GM23338 (cell line): ENCODE measurements around the gene PRUNE2. TPM values are rescaled to one million over a fixed set of nuclear protein-coding genes. Genes with fewer than 3 reads are reported as not detected.

Experiments
- ATAC-seq: fragments of 200-7000 bp; cut with Tn5 transposase; 3 replicates; pipeline ENCODE4 v1.9.1; 2020
- DNase-seq: peaks from one replicate; pipeline ENCODE4 v3.0.0-alpha.2; 2015; ENCODE audit warnings: low spot score
- H2AFZ ChIP-seq: fragments of 200-600 bp; sonication (generic); 2 replicates; pipeline ENCODE4 v1.8.0; 2016; ENCODE audit warnings: antibody characterized with exemption, mild to moderate bottlenecking, moderate library complexity
- H3F3A ChIP-seq: fragments of 200-600 bp; sonication (generic); replicated peaks from 2 replicates; pipeline ENCODE4 v1.8.0; 2017; ENCODE audit warnings: antibody characterized with exemption, mixed run types, low read depth
- H3K27ac ChIP-seq: fragments of 200-600 bp; sonication (generic); 2 replicates; pipeline ENCODE4 v1.6.1; 2016; ENCODE audit warnings: low read depth
- H3K27me3 ChIP-seq: fragments of 200-600 bp; sonication (generic); 2 replicates; pipeline ENCODE4 v1.8.0; 2016; ENCODE audit warnings: mild to moderate bottlenecking, mixed run types, moderate library complexity; ENCODE audit not compliant: insufficient read depth
- H3K36me3 ChIP-seq: fragments of 200-600 bp; sonication (generic); 2 replicates; pipeline ENCODE4 v1.8.0; 2016; ENCODE audit warnings: mild to moderate bottlenecking; ENCODE audit not compliant: insufficient read depth
- H3K4me1 ChIP-seq: fragments of 200-600 bp; sonication (generic); 2 replicates; pipeline ENCODE4 v1.8.0; 2016; ENCODE audit warnings: mild to moderate bottlenecking, moderate library complexity; ENCODE audit not compliant: insufficient read depth
- H3K4me2 ChIP-seq: fragments of 200-600 bp; sonication (generic); 2 replicates; pipeline ENCODE4 v1.7.1; 2017; ENCODE audit warnings: mixed run types
- H3K4me3 ChIP-seq: fragments of 200-600 bp; sonication (generic); 2 replicates; pipeline ENCODE4 v1.6.1; 2016; ENCODE audit warnings: mixed run types
- H3K79me2 ChIP-seq: fragments of 200-600 bp; sonication (generic); replicated peaks from 2 replicates; pipeline ENCODE4 v1.8.0; 2017; ENCODE audit warnings: mild to moderate bottlenecking; ENCODE audit not compliant: insufficient read depth
- H3K9me2 ChIP-seq: fragments of 200-600 bp; sonication (generic); 2 replicates; pipeline ENCODE4 v1.8.0; 2017; ENCODE audit not compliant: insufficient read depth
- H4K20me1 ChIP-seq: fragments of 200-600 bp; sonication (generic); replicated peaks from 2 replicates; pipeline ENCODE4 v1.8.0; 2017; ENCODE audit warnings: mild to moderate bottlenecking; ENCODE audit not compliant: insufficient read depth
- H3K27ac Mint-ChIP-seq: 2 replicates; pipeline ENCODE4 v1.8.0; 2020; ENCODE audit warnings: inconsistent platforms, mild to moderate bottlenecking, moderate library complexity, mixed read lengths
- H3K27me3 Mint-ChIP-seq: 3 replicates; pipeline ENCODE4 v1.8.0; 2022; ENCODE audit warnings: low read depth, mild to moderate bottlenecking, moderate library complexity, mixed read lengths, inconsistent platforms; ENCODE audit not compliant: insufficient read depth, poor library complexity
- H3K36me3 Mint-ChIP-seq: 3 replicates; pipeline ENCODE4 v1.8.0; 2021; ENCODE audit warnings: low read depth, mild to moderate bottlenecking, inconsistent platforms, moderate library complexity, mixed read lengths
- H3K4me1 Mint-ChIP-seq: 3 replicates; pipeline ENCODE4 v1.8.0; 2020; ENCODE audit warnings: mild to moderate bottlenecking, inconsistent platforms, mixed read lengths
- H3K4me3 Mint-ChIP-seq: 3 replicates; pipeline ENCODE4 v1.8.0; 2021; ENCODE audit warnings: moderate library complexity, mild to moderate bottlenecking, inconsistent platforms, mixed read lengths
- H3K9me3 Mint-ChIP-seq: 3 replicates; pipeline ENCODE4 v1.8.0; 2020; ENCODE audit warnings: moderate library complexity, mild to moderate bottlenecking, inconsistent platforms, mixed read lengths
- CREB1 ChIP-seq: fragments of 250-450 bp; sonication (Bioruptor Pico); IDR thresholded peaks from 2 replicates; pipeline ENCODE4 v1.5.0; 2020; ENCODE audit warnings: low read depth, mild to moderate bottlenecking, moderate library complexity
- EZH2 ChIP-seq: fragments of 200-600 bp; sonication (generic); IDR thresholded peaks from one replicate; pipeline ENCODE4 v1.8.0; 2017; ENCODE audit warnings: antibody characterized with exemption, mild to moderate bottlenecking, low read depth; ENCODE audit not compliant: unreplicated experiment
- REST ChIP-seq: IDR thresholded peaks from one replicate; pipeline ENCODE4 v1.6.1; 2018; ENCODE audit warnings: antibody characterized with exemption; ENCODE audit not compliant: unreplicated experiment
- STAT1 ChIP-seq: IDR thresholded peaks from one replicate; pipeline ENCODE4 v1.6.1; 2016; ENCODE audit warnings: antibody characterized with exemption; ENCODE audit not compliant: unreplicated experiment
- ZNF114 ChIP-seq: fragments of 250-450 bp; sonication (Bioruptor Pico); IDR thresholded peaks from 2 replicates; pipeline ENCODE4 v1.5.0; 2020; ENCODE audit warnings: mild to moderate bottlenecking, moderate library complexity
- ZNF331 ChIP-seq: fragments of 250-450 bp; sonication (Bioruptor Pico); IDR thresholded peaks from 2 replicates; pipeline ENCODE4 v1.5.0; 2020; ENCODE audit warnings: low read depth, mild to moderate bottlenecking, moderate library complexity
- ZNF462 ChIP-seq: fragments of 250-450 bp; sonication (Bioruptor Pico); IDR thresholded peaks from 2 replicates; pipeline ENCODE4 v1.5.0; 2020; ENCODE audit warnings: mild to moderate bottlenecking, moderate library complexity
- polyA plus RNA-seq: library from polyadenylated mRNA; unstranded; fragments of >200 nt; fragmentation: Nextera tagmentation; extraction: Ambion mirVana; gene quantifications from 2 replicates; pipeline ENCODE4 v1.2.1, GENCODE V29; 2016
- total RNA-seq: library from RNA; depleted of rRNA; stranded (reverse); fragments of >200 nt; shearing (Covaris generic); gene quantifications from 2 replicates; pipeline ENCODE4 v1.2.3, GENCODE V29; 2014
- TF ChIP-seq, protein P1 (sequence below), 2 experiments: fragments of 200-600 bp in 1 of 2; sonication (generic) in 1 of 2; conservative IDR thresholded peaks; 2 replicates each; pipeline versions ENCODE4 v1.5.1 to v1.6.1; 2016 to 2017; ENCODE audit warnings: antibody characterized with exemption in 2 of 2, low read depth in 2 of 2, mild to moderate bottlenecking in 2 of 2, moderate library complexity in 1 of 2

The PRUNE2 gene
- total and polyA plus RNA-seq, 2 experiments from 2014 or later, result 10.6 to 26.5 TPM

GRCh38 chr9:76943054-76943453, 37.1 kb upstream of the PRUNE2 start:
- H3K27ac Mint-ChIP-seq, result no peak overlapping the region
- H3K9me3 Mint-ChIP-seq, result no peaks in the 10 kb centered on the region
- Histone ChIP-seq H3K4me2 (no peak overlapping the region), H2AFZ (no peak overlapping the region), H3K79me2 (no peaks in the 10 kb centered on the region), H3K9me2 (peaks cover 10% of the 10 kb centered on the region; the same call in 1 of the 2 replicates), H3K27me3 (no peaks in the 10 kb centered on the region), H3K4me1 (no peaks in the 10 kb centered on the region), H3K36me3 (no peaks in the 10 kb centered on the region), H4K20me1 (no peaks in the 10 kb centered on the region), H3K4me3 (no peak overlapping the region), H3K27ac (no peak overlapping the region), H3F3A (no peaks in the 10 kb centered on the region)
- no peaks in the 10 kb centered on the region for H3K27me3 Mint-ChIP-seq
- DNase-seq, result no peak
- ATAC-seq, result no peak
- TF ChIP-seq, protein P1, sequence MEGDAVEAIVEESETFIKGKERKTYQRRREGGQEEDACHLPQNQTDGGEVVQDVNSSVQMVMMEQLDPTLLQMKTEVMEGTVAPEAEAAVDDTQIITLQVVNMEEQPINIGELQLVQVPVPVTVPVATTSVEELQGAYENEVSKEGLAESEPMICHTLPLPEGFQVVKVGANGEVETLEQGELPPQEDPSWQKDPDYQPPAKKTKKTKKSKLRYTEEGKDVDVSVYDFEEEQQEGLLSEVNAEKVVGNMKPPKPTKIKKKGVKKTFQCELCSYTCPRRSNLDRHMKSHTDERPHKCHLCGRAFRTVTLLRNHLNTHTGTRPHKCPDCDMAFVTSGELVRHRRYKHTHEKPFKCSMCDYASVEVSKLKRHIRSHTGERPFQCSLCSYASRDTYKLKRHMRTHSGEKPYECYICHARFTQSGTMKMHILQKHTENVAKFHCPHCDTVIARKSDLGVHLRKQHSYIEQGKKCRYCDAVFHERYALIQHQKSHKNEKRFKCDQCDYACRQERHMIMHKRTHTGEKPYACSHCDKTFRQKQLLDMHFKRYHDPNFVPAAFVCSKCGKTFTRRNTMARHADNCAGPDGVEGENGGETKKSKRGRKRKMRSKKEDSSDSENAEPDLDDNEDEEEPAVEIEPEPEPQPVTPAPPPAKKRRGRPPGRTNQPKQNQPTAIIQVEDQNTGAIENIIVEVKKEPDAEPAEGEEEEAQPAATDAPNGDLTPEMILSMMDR (conservative IDR thresholded peaks at IDR 0.05; ENCODE audit: low read depth in 2 of 2), result no peak
- TF ChIP-seq STAT1 (no peak), ZNF462 (CRISPR knock-in tag) (no peak), CREB1 (no peak)
- H3K4me1 Mint-ChIP-seq, result no peaks in the 10 kb centered on the region
- H3K36me3 Mint-ChIP-seq, result no peaks in the 10 kb centered on the region
- no peak overlapping the region for H3K4me3 Mint-ChIP-seq

- Mint-ChIP-seq H3K36me3 (no peaks in the 10 kb centered on the region), H3K9me3 (no peaks in the 10 kb centered on the region; the same call in 1 of the 3 replicates), H3K27ac (no peak overlapping the region), H3K4me1 (no peaks in the 10 kb centered on the region), H3K4me3 (no peak overlapping the region), H3K27me3 (peaks cover 2% of the 10 kb centered on the region)
- Histone ChIP-seq H4K20me1 (no peaks in the 10 kb centered on the region), H3K36me3 (no peaks in the 10 kb centered on the region), H3K79me2 (no peaks in the 10 kb centered on the region), H3K27me3 (no peaks in the 10 kb centered on the region), H3K9me2 (peaks cover 20% of the 10 kb centered on the region; the same call in 1 of the 2 replicates), H3K27ac (no peak overlapping the region), H3K4me1 (no peaks in the 10 kb centered on the region), H3K4me3 (no peak overlapping the region), H2AFZ (no peak overlapping the region; the same call in 1 of the 2 replicates), H3K4me2 (no peak overlapping the region), H3F3A (no peaks in the 10 kb centered on the region)
- no peak for DNase-seq
- ATAC-seq, result no peak
- TF ChIP-seq ZNF331 (CRISPR knock-in tag), result no peak
- TF ChIP-seq EZH2, result no peak
- no peak for TF ChIP-seq CREB1
- no peak for TF ChIP-seq REST
- TF ChIP-seq, protein P1 (conservative IDR thresholded peaks at IDR 0.05; ENCODE audit: low read depth in 2 of 2), result no peak
- no peak for TF ChIP-seq ZNF114
Observed at GRCh38 chr9:76932757-76933156, 26.8 kb upstream of the PRUNE2 start.
